SU-DHL-6 (cell line): Measurements from ENCODE around the gene DTHD1.

Experiments used
- H2AFZ ChIP-seq: fragments of 200-600 bp; sonication (generic); 2 replicates; pipeline ENCODE4 v1.6.1; 2014; ENCODE audit warnings: low read depth, mild to moderate bottlenecking, moderate library complexity, mixed read lengths, antibody characterized with exemption, low read length; ENCODE audit not compliant: severe bottlenecking
- H3F3A ChIP-seq: fragments of 200-600 bp; shearing (Covaris generic); 2 replicates; pipeline ENCODE4 v1.6.0; 2016; ENCODE audit warnings: antibody characterized with exemption, mild to moderate bottlenecking; ENCODE audit not compliant: insufficient read depth
- H3K27ac ChIP-seq: fragments of 200-600 bp; sonication (generic); 2 replicates; pipeline ENCODE4 v1.5.1; 2016; ENCODE audit warnings: low read depth, mild to moderate bottlenecking, low read length, moderate library complexity, mixed read lengths
- H3K27me3 ChIP-seq: fragments of 200-600 bp; sonication (generic), shearing (Covaris generic); 2 replicates; pipeline ENCODE4 v1.6.0; 2014; ENCODE audit warnings: mild to moderate bottlenecking, low read length
- H3K36me3 ChIP-seq: fragments of 200-600 bp; sonication (generic); 2 replicates; pipeline ENCODE4 v1.6.1; 2014; ENCODE audit warnings: mild to moderate bottlenecking, low read length, mixed read lengths
- H3K4me2 ChIP-seq: fragments of 300-600, 200-600 bp; shearing (Covaris generic), sonication (generic); 2 replicates; pipeline ENCODE4 v1.6.0; 2014; ENCODE audit warnings: low read length, low read depth, mild to moderate bottlenecking; ENCODE audit not compliant: poor library complexity, severe bottlenecking
- H3K4me3 ChIP-seq: fragments of 200-600 bp; sonication (generic); 2 replicates; pipeline ENCODE4 v1.5.1; 2014; ENCODE audit warnings: antibody characterized with exemption, low read length, mild to moderate bottlenecking, mixed read lengths; ENCODE audit not compliant: insufficient read depth, poor library complexity, severe bottlenecking
- H3K79me2 ChIP-seq: fragments of 200-600 bp; sonication (generic); 2 replicates; pipeline ENCODE4 v1.6.1; 2014; ENCODE audit warnings: mild to moderate bottlenecking, low read length, moderate library complexity; ENCODE audit not compliant: insufficient read depth
- H3K9ac ChIP-seq: fragments of 200-600 bp; sonication (generic); 2 replicates; pipeline ENCODE4 v1.7.0; 2014; ENCODE audit warnings: mild to moderate bottlenecking, low read length
- H3K9me2 ChIP-seq: fragments of 200-600 bp; sonication (generic); replicated peaks from 2 replicates; pipeline ENCODE4 v1.6.1; 2014; ENCODE audit warnings: low read length; ENCODE audit not compliant: insufficient read depth
- H3K9me3 ChIP-seq: fragments of 200-600 bp; sonication (generic); 2 replicates; pipeline ENCODE4 v1.6.1; 2014; ENCODE audit warnings: low read length, mixed read lengths; ENCODE audit not compliant: insufficient read depth
- H4K20me1 ChIP-seq: fragments of 200-600 bp; sonication (generic); 2 replicates; pipeline ENCODE4 v1.6.1; 2014; ENCODE audit warnings: low read depth, mild to moderate bottlenecking, antibody characterized with exemption, low read length, moderate library complexity, mixed read lengths
- CTCF ChIP-seq: fragments of 200-600 bp; sonication (generic); IDR thresholded peaks from one replicate; pipeline ENCODE4 v1.5.1; 2017; ENCODE audit warnings: antibody characterized with exemption, mild to moderate bottlenecking, low read length, moderate library complexity; ENCODE audit not compliant: insufficient read depth, poor library complexity, severe bottlenecking
- EZH2phosphoT487 ChIP-seq: fragments of 200-600 bp; sonication (generic), shearing (Covaris generic); conservative IDR thresholded peaks from 2 replicates; pipeline ENCODE4 v1.6.1; 2018; ENCODE audit warnings: mild to moderate bottlenecking, antibody characterized with exemption, low read length, moderate library complexity, mixed read lengths

The DTHD1 gene

GRCh38 chr4:36343501-36344175 lies 62.2 kb downstream of the DTHD1 start:
- no peaks in the 10 kb centered on the region for H3K27me3 ChIP-seq
- TF ChIP-seq EZH2phosphoT487 (no peak), CTCF (no peak)
- H4K20me1 ChIP-seq = no peaks in the 10 kb centered on the region
- H3K9me2 ChIP-seq = no peaks in the 10 kb centered on the region
- H3K27ac ChIP-seq = no peak overlapping the region
- no peak overlapping the region for H2AFZ ChIP-seq
- H3K4me3 ChIP-seq = no peak overlapping the region
- H3K9me3 ChIP-seq = no peaks in the 10 kb centered on the region
- no peaks in the 10 kb centered on the region for H3K36me3 ChIP-seq
- H3K9ac ChIP-seq = no peak overlapping the region
- no peaks in the 10 kb centered on the region for H3K79me2 ChIP-seq
- H3K4me2 ChIP-seq = no peak overlapping the region
- no peaks in the 10 kb centered on the region for H3F3A ChIP-seq

- H2AFZ ChIP-seq = no peak overlapping the region
- no peaks in the 10 kb centered on the region for H3K27me3 ChIP-seq
- no peak overlapping the region for H3K9ac ChIP-seq
Observed at GRCh38 chr4:36348403-36348938, 67.1 kb downstream of the DTHD1 start.

GRCh38 chr4:36349938-36350549 lies 68.6 kb downstream of the DTHD1 start:
- Histone ChIP-seq H2AFZ (no peak overlapping the region), H3F3A (no peaks in the 10 kb centered on the region)

More at GRCh38 chr4:36348403-36348938, 67.1 kb downstream of the DTHD1 start:
- H3K4me3 ChIP-seq = no peak overlapping the region
- no peaks in the 10 kb centered on the region for H3F3A ChIP-seq
- TF ChIP-seq EZH2phosphoT487 (no peak), CTCF (no peak)
- H4K20me1 ChIP-seq = no peaks in the 10 kb centered on the region
- no peaks in the 10 kb centered on the region for H3K36me3 ChIP-seq
- H3K79me2 ChIP-seq = no peaks in the 10 kb centered on the region
- H3K9me3 ChIP-seq = no peaks in the 10 kb centered on the region
- no peak overlapping the region for H3K4me2 ChIP-seq
- no peak overlapping the region for H3K27ac ChIP-seq
- H3K9me2 ChIP-seq = no peaks in the 10 kb centered on the region

More at GRCh38 chr4:36349938-36350549, 68.6 kb downstream of the DTHD1 start:
- no peaks in the 10 kb centered on the region for H4K20me1 ChIP-seq
- no peak for TF ChIP-seq EZH2phosphoT487
- no peak for TF ChIP-seq CTCF
- no peaks in the 10 kb centered on the region for H3K9me3 ChIP-seq
- no peak overlapping the region for H3K9ac ChIP-seq
- H3K4me2 ChIP-seq = no peak overlapping the region
- no peak overlapping the region for H3K4me3 ChIP-seq
- no peaks in the 10 kb centered on the region for H3K27me3 ChIP-seq
- no peaks in the 10 kb centered on the region for H3K36me3 ChIP-seq
- no peaks in the 10 kb centered on the region for H3K79me2 ChIP-seq
- no peak overlapping the region for H3K27ac ChIP-seq
- H3K9me2 ChIP-seq = no peaks in the 10 kb centered on the region
